MCF 10A (cell line): Measurements from ENCODE around the gene JSRP1. TPM values are rescaled to one million over a fixed set of nuclear protein-coding genes. Genes with fewer than 3 reads are reported as not detected.
A peak's percentile ranks its signal among the peaks of the same experiment; 100 is the strongest.

Source experiments
- BruUV-seq: library from RNA; stranded (reverse); fragments of 400-500 nt; replicated peaks from 2 replicates; lab custom pipeline; 2021; lab: Mats Ljungman, UMichigan
- CTCF ChIA-PET: fragments of 300-600 bp; sonication (Branson Sonifier 250); formaldehyde crosslinking; extraction: SDS; loops from one replicate; lab custom pipeline; 2021; ENCODE audit warnings: antibody characterized with exemption, inconsistent platforms; lab: Yijun Ruan, JAX
- POLR2A ChIA-PET: fragments of 300-600, 350-650 bp; sonication (Branson Sonifier 250); formaldehyde crosslinking; extraction: SDS; loops from one replicate; lab custom pipeline; 2020; ENCODE audit warnings: antibody characterized with exemption, inconsistent platforms; lab: Yijun Ruan, JAX
- DNase-seq: peaks from one replicate; pipeline ENCODE4 v3.0.0-alpha.2; 2018; ENCODE audit not compliant: unreplicated experiment
- H3K27ac Mint-ChIP-seq: one replicate; pipeline ENCODE4 v1.8.0; 2022; ENCODE audit warnings: mild to moderate bottlenecking, low read depth, mixed read lengths; ENCODE audit not compliant: unreplicated experiment
- H3K27me3 Mint-ChIP-seq: one replicate; pipeline ENCODE4 v1.8.0; 2022; ENCODE audit warnings: mixed read lengths; ENCODE audit not compliant: insufficient read depth, unreplicated experiment
- H3K36me3 Mint-ChIP-seq: one replicate; pipeline ENCODE4 v1.8.0; 2022; ENCODE audit warnings: mild to moderate bottlenecking, moderate library complexity, mixed read lengths; ENCODE audit not compliant: insufficient read depth, unreplicated experiment
- H3K4me1 Mint-ChIP-seq: one replicate; pipeline ENCODE4 v1.8.0; 2022; ENCODE audit warnings: mixed read lengths; ENCODE audit not compliant: insufficient read depth, unreplicated experiment
- H3K4me3 Mint-ChIP-seq: one replicate; pipeline ENCODE4 v1.8.0; 2022; ENCODE audit warnings: mild to moderate bottlenecking, moderate library complexity, mixed read lengths; ENCODE audit not compliant: unreplicated experiment
- H3K9me3 Mint-ChIP-seq: one replicate; pipeline ENCODE4 v1.8.0; 2022; ENCODE audit warnings: mixed read lengths; ENCODE audit not compliant: unreplicated experiment
- intact Hi-C: fragments of 100-400 bp; cut with micrococcal nuclease; formaldehyde crosslinking; loops from 2 replicates; pipeline ENCODE4 v1.14.1; 2022
- total RNA-seq: library from RNA; stranded (reverse); gene quantifications from 2 replicates; pipeline ENCODE4 v1.2.3, GENCODE V29; 2022
- TF ChIP-seq, protein P1 (sequence below): fragments of 200-600 bp; IDR thresholded peaks from one replicate; pipeline ENCODE4 v1.8.0; 2022; ENCODE audit warnings: antibody characterized with exemption, mild to moderate bottlenecking; ENCODE audit not compliant: unreplicated experiment

JSRP1 gene
- total RNA-seq, 1 experiment from 2014 or later, result 0.37 TPM

DNA sequence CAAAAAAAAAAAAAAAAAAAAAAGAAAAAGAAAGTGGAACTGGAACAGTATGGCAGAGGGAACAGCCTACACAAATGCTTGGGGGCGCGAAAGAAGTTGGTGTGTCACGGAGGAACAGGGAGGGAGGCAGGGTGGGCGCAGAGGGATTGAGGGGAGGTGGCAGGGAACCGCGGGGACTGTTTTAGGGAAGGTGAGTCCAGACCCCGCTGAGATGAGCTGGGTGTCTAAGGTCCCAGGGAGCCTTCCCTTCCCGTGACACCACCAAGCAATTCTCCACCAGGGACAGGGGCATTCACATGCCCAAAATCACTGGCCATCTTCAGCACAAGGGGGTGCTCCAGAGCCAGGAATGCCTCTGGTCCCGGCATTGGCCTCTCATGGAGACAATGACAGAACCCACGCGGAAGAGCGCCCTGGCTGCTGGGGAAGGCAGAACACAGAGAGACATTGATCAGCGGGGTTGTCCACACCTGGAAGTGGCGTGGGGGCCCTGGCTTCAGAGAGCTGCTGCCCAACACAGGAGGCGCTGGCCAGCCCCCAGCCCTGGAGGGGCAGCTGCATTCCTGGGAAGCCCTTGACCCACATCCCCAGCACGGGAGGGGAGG, 18.8 kb upstream of the JSRP1 start:
- H3K9me3 Mint-ChIP-seq, result no peaks in the 10 kb centered on the region
- H3K27me3 Mint-ChIP-seq, result no peaks in the 10 kb centered on the region
- no TSS peak for BruUV-seq
- H3K4me3 Mint-ChIP-seq, result peak overlapping the region; percentile 28
- no peak overlapping the region for H3K27ac Mint-ChIP-seq
- intact Hi-C loops, result loop anchor here (1.0 to 10.0 kb wide), 2 partner anchors 116 to 340 kb away; no protein-coding TSS in a partner anchor
- DNase-seq, result peak; percentile 74
- CTCF ChIA-PET, result interaction anchor here (0.6 to 2.4 kb wide), 11 partner anchors 8 to 133 kb away, joined by 3 to 10 read pairs (median 6); partner anchors contain the start of gene PLEKHJ1
- peaks cover 19% of the 10 kb centered on the region for H3K4me1 Mint-ChIP-seq
- POLR2A ChIA-PET, result no interaction called here
- peaks cover 60% of the 10 kb centered on the region for H3K36me3 Mint-ChIP-seq
- TF ChIP-seq, protein P1, sequence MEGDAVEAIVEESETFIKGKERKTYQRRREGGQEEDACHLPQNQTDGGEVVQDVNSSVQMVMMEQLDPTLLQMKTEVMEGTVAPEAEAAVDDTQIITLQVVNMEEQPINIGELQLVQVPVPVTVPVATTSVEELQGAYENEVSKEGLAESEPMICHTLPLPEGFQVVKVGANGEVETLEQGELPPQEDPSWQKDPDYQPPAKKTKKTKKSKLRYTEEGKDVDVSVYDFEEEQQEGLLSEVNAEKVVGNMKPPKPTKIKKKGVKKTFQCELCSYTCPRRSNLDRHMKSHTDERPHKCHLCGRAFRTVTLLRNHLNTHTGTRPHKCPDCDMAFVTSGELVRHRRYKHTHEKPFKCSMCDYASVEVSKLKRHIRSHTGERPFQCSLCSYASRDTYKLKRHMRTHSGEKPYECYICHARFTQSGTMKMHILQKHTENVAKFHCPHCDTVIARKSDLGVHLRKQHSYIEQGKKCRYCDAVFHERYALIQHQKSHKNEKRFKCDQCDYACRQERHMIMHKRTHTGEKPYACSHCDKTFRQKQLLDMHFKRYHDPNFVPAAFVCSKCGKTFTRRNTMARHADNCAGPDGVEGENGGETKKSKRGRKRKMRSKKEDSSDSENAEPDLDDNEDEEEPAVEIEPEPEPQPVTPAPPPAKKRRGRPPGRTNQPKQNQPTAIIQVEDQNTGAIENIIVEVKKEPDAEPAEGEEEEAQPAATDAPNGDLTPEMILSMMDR, result peak; percentile 60

GRCh38 chr19:2274185-2274711, 18.0 kb upstream of the JSRP1 start:
- TF ChIP-seq, protein P1, result no peak
- no peak for DNase-seq
- Mint-ChIP-seq H3K4me1 (peaks cover 19% of the 10 kb centered on the region), H3K27ac (no peak overlapping the region), H3K36me3 (peaks cover 64% of the 10 kb centered on the region), H3K4me3 (peak overlapping the region; percentile 50), H3K9me3 (no peaks in the 10 kb centered on the region), H3K27me3 (no peaks in the 10 kb centered on the region)
- ChIA-PET POLR2A (interaction anchor here (0.8 to 1.5 kb wide), 2 partner anchors 35 to 37 kb away, joined by 3 read pairs; no protein-coding TSS in a partner anchor), CTCF (interaction anchor here (0.5 to 2.4 kb wide), 16 partner anchors 9 to 133 kb away, joined by 3 to 10 read pairs (median 4); partner anchors contain the start of gene PLEKHJ1)
- no TSS peak for BruUV-seq
- intact Hi-C loops, result loop anchor here (10.0 kb wide), 1 partner anchor 341 kb away; no protein-coding TSS in a partner anchor

DNA sequence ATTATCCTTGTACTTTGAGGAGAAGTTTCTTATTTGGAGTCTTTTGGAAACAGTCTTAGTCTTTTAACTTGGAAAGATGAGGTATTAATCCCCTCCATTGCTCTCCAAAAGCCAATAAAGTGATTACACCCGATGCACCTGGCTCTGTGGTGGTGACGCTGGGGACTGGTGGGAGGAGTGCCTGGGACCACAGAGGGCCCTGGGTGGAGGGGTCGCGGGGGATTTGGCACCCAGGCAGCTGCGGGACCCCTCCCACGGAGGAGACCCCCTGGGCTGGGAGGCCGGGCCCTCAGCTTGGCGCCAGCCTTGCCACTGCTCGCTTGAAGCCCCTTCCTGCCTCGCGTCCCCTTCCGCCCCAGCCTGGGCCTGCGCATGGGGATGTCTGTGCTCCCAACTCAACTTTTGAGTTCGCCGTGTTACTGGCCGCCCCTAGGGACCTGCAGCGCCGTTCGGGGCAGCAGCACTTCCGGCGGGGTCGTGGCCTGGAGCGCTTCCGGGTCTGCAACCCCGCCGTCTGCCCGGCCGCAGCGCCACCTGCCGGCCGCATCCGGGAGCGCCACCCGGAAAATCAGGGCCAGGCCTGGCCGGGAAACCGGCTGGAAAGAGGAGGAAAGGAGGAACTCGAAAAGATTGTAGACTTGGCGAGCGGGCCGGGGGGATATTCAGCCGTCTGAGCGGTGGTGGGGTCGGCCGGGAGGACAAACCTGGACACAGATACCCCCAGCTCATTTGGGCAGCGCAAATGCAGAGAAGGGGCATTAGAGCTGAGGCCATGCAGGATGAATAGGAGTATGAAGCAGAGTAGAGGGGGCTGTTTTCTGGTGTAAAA, 17.4 kb upstream of the JSRP1 start:
- ChIA-PET POLR2A (interaction anchor here (0.8 to 1.5 kb wide), 2 partner anchors 34 to 36 kb away, joined by 3 read pairs; no protein-coding TSS in a partner anchor), CTCF (interaction anchor here (0.5 to 2.5 kb wide), 11 partner anchors 10 to 118 kb away, joined by 3 to 20 read pairs (median 4); no protein-coding TSS in a partner anchor)
- Mint-ChIP-seq H3K4me1 (peaks cover 19% of the 10 kb centered on the region), H3K27ac (no peak overlapping the region), H3K27me3 (no peaks in the 10 kb centered on the region), H3K36me3 (peaks cover 68% of the 10 kb centered on the region), H3K9me3 (no peaks in the 10 kb centered on the region), H3K4me3 (peak overlapping the region; percentile 91)
- BruUV-seq, result no TSS peak
- DNase-seq, result peak; percentile 73
- intact Hi-C loops, result loop anchor here (1.0 to 10.0 kb wide), 3 partner anchors 37 to 341 kb away; partner anchors contain the start of genes PLEKHJ1 and SF3A2
- TF ChIP-seq, protein P1, result peak; percentile 94
